T-helper 9 cell (primary cell): Measurements from ENCODE around the gene RACK1.
"Not testable (repeated sequence)": the region's sequence is repeated elsewhere in the genome, so short reads cannot be mapped to it uniquely, and the experiment has no call there.

Experiments used
- DNase-seq: peaks from one replicate; pipeline ENCODE4 v3.0.0-alpha.2; 2020

Gene RACK1

GRCh38 chr5:181212080-181212479 lies 31.6 kb downstream of the RACK1 start:
- no peak for DNase-seq

GRCh38 chr5:181211208-181211607 lies 32.5 kb downstream of the RACK1 start:
- DNase-seq: no peak

- not testable (repeated sequence) for DNase-seq
Observed at GRCh38 chr5:181210698-181211097, 33.0 kb downstream of the RACK1 start.

GRCh38 chr5:181210148-181210547 lies 33.6 kb downstream of the RACK1 start:
- DNase-seq: not testable (repeated sequence)

- DNase-seq: not testable (repeated sequence)
Observed at GRCh38 chr5:181209006-181209405, 34.7 kb downstream of the RACK1 start.

- DNase-seq: no peak
Observed at GRCh38 chr5:181207960-181208253, 35.8 kb downstream of the RACK1 start.

- peak; percentile 53 for DNase-seq
Observed at GRCh38 chr5:181207214-181207959, 36.3 kb downstream of the RACK1 start.

GRCh38 chr5:181205761-181206649 lies 37.7 kb downstream of the RACK1 start:
- no peak for DNase-seq

GRCh38 chr5:181204826-181205760 lies 38.6 kb downstream of the RACK1 start, which contains the start of gene TRIM7:
Gene TRIM7, minus strand, starts transcription at chr5:181205196. Its CDS starts 86 bp downstream, at chr5:181205110.
- DNase-seq: no peak

GRCh38 chr5:181204113-181204825 lies 39.4 kb downstream of the RACK1 start:
- no peak for DNase-seq

GRCh38 chr5:181203777-181204112 lies 40.0 kb downstream of the RACK1 start:
- DNase-seq: no peak

GRCh38 chr5:181203093-181203711 lies 40.5 kb downstream of the RACK1 start:
- DNase-seq: no peak

- DNase-seq: no peak
Observed at GRCh38 chr5:181200816-181201215, 42.9 kb downstream of the RACK1 start.

- DNase-seq: no peak
Observed at GRCh38 chr5:181199881-181200638, 43.6 kb downstream of the RACK1 start.

GRCh38 chr5:181198905-181199519 lies 44.7 kb downstream of the RACK1 start:
- DNase-seq: no peak

- DNase-seq: no peak
Observed at GRCh38 chr5:181198106-181198685, 45.5 kb downstream of the RACK1 start.

GRCh38 chr5:181197326-181197951 lies 46.3 kb downstream of the RACK1 start:
- DNase-seq: no peak

- DNase-seq: no peak
Observed at GRCh38 chr5:181195249-181195761, 48.4 kb downstream of the RACK1 start.

- DNase-seq: no peak
Observed at GRCh38 chr5:181194489-181195248, 49.0 kb downstream of the RACK1 start.
